H1 (cell line): ENCODE data around the gene PDZD2.

Experiments
- CREB1 ChIP-seq: IDR thresholded peaks from 2 replicates; pipeline ENCODE4 v1.6.1; 2012; ENCODE audit warnings: inconsistent platforms
- EP300 ChIP-seq, 2 experiments: IDR thresholded peaks; 1 replicate in 1 of 2; 2 replicates in 1 of 2; pipeline ENCODE4 v1.6.1; 2011 to 2012; ENCODE audit warnings: low read depth in 2 of 2, low read length in 2 of 2, mild to moderate bottlenecking in 2 of 2, borderline replicate concordance in 1 of 2, inconsistent platforms in 1 of 2, moderate library complexity in 1 of 2
- EZH2 ChIP-seq: fragments of 200-600 bp; sonication (generic); IDR thresholded peaks from 2 replicates; pipeline ENCODE4 v1.7.1; 2012; ENCODE audit warnings: low read depth, mild to moderate bottlenecking, moderate library complexity, low read length, inconsistent platforms; ENCODE audit not compliant: severe bottlenecking
- RFX5 ChIP-seq: IDR thresholded peaks from 2 replicates; pipeline ENCODE4 v1.6.1; 2011; ENCODE audit warnings: low read depth, low read length, improper control_type of control experiment, borderline replicate concordance
- TCF12 ChIP-seq: IDR thresholded peaks from 2 replicates; pipeline ENCODE4 v1.6.1; 2011; ENCODE audit warnings: low read depth, mild to moderate bottlenecking, low read length

GRCh38 chr5:31617867-31618266, 21.1 kb upstream of the PDZD2 start:
- no peak for TF ChIP-seq EZH2
- no peak for TF ChIP-seq CREB1
- TF ChIP-seq TCF12, result no peak
- no peak for TF ChIP-seq EP300 (IDR thresholded peaks at IDR 0.05; ENCODE audit: borderline replicate concordance in 1 of 2, low read depth in 2 of 2, low read length in 2 of 2)
- no peak for TF ChIP-seq RFX5
